Activated naive CD8-positive, alpha-beta T cell (primary cell): ENCODE results near the gene MYH11.
"Not testable (repeated sequence)": the region's sequence is repeated elsewhere in the genome, so short reads cannot be mapped to it uniquely, and the experiment has no call there.

ENCODE experiments used
- H3K27ac Mint-ChIP-seq: one replicate; pipeline ENCODE4 v1.8.0; 2021; ENCODE audit warnings: mixed read lengths
- H3K27me3 Mint-ChIP-seq: one replicate; pipeline ENCODE4 v1.8.0; 2021; ENCODE audit warnings: mixed read lengths
- H3K36me3 Mint-ChIP-seq: one replicate; pipeline ENCODE4 v1.8.0; 2021; ENCODE audit warnings: mixed read lengths
- H3K4me1 Mint-ChIP-seq: one replicate; pipeline ENCODE4 v1.8.0; 2021; ENCODE audit warnings: low read depth, mixed read lengths
- H3K4me3 Mint-ChIP-seq: one replicate; pipeline ENCODE4 v1.8.0; 2021; ENCODE audit warnings: mild to moderate bottlenecking, mixed read lengths
- H3K9me3 Mint-ChIP-seq: one replicate; pipeline ENCODE4 v1.8.0; 2021; ENCODE audit warnings: low read depth, mixed read lengths

MYH11 gene

GRCh38 chr16:15816228-15816627 lies 40.6 kb downstream of the MYH11 start:
- Mint-ChIP-seq H3K27ac (no peak overlapping the region), H3K4me3 (no peak overlapping the region), H3K27me3 (peaks cover 3% of the 10 kb centered on the region), H3K9me3 (peaks cover 11% of the 10 kb centered on the region), H3K4me1 (no peaks in the 10 kb centered on the region), H3K36me3 (peaks cover 4% of the 10 kb centered on the region)

- not testable (repeated sequence) for H3K4me1 Mint-ChIP-seq, H3K36me3 Mint-ChIP-seq, H3K4me3 Mint-ChIP-seq, H3K27me3 Mint-ChIP-seq, H3K27ac Mint-ChIP-seq
- H3K9me3 Mint-ChIP-seq = peaks cover 11% of the 10 kb centered on the region
Observed at GRCh38 chr16:15812401-15812750, 44.5 kb downstream of the MYH11 start.

- peaks cover 9% of the 10 kb centered on the region for H3K27me3 Mint-ChIP-seq
- H3K36me3 Mint-ChIP-seq = peaks cover 4% of the 10 kb centered on the region
- no peak overlapping the region for H3K27ac Mint-ChIP-seq
- H3K4me1 Mint-ChIP-seq = no peaks in the 10 kb centered on the region
- H3K4me3 Mint-ChIP-seq = no peak overlapping the region
- peaks cover 11% of the 10 kb centered on the region for H3K9me3 Mint-ChIP-seq
Observed at GRCh38 chr16:15811481-15812400, 45.1 kb downstream of the MYH11 start.

- H3K36me3 Mint-ChIP-seq = peaks cover 1% of the 10 kb centered on the region
- H3K27me3 Mint-ChIP-seq = peaks cover 9% of the 10 kb centered on the region
- H3K27ac Mint-ChIP-seq = no peak overlapping the region
- H3K9me3 Mint-ChIP-seq = peaks cover 7% of the 10 kb centered on the region
- no peak overlapping the region for H3K4me3 Mint-ChIP-seq
- no peaks in the 10 kb centered on the region for H3K4me1 Mint-ChIP-seq
Observed at GRCh38 chr16:15810949-15811348, 45.9 kb downstream of the MYH11 start.

GRCh38 chr16:15810411-15810810 lies 46.4 kb downstream of the MYH11 start:
- H3K36me3 Mint-ChIP-seq = no peaks in the 10 kb centered on the region
- no peaks in the 10 kb centered on the region for H3K4me1 Mint-ChIP-seq
- H3K27me3 Mint-ChIP-seq = peaks cover 9% of the 10 kb centered on the region
- peaks cover 2% of the 10 kb centered on the region for H3K9me3 Mint-ChIP-seq
- H3K4me3 Mint-ChIP-seq = no peak overlapping the region
- H3K27ac Mint-ChIP-seq = no peak overlapping the region

- not testable (repeated sequence) for H3K36me3 Mint-ChIP-seq, H3K4me1 Mint-ChIP-seq, H3K4me3 Mint-ChIP-seq, H3K27ac Mint-ChIP-seq, H3K27me3 Mint-ChIP-seq, H3K9me3 Mint-ChIP-seq
Observed at GRCh38 chr16:15809297-15809696, 47.5 kb downstream of the MYH11 start.

GRCh38 chr16:15808071-15808470 lies 48.8 kb downstream of the MYH11 start:
- H3K4me3 Mint-ChIP-seq = no peak overlapping the region
- no peaks in the 10 kb centered on the region for H3K36me3 Mint-ChIP-seq
- no peaks in the 10 kb centered on the region for H3K9me3 Mint-ChIP-seq
- H3K27ac Mint-ChIP-seq = no peak overlapping the region
- H3K4me1 Mint-ChIP-seq = no peaks in the 10 kb centered on the region
- peaks cover 9% of the 10 kb centered on the region for H3K27me3 Mint-ChIP-seq

- no peak overlapping the region for H3K4me3 Mint-ChIP-seq
- no peak overlapping the region for H3K27ac Mint-ChIP-seq
- no peaks in the 10 kb centered on the region for H3K4me1 Mint-ChIP-seq
- H3K9me3 Mint-ChIP-seq = no peaks in the 10 kb centered on the region
- no peaks in the 10 kb centered on the region for H3K36me3 Mint-ChIP-seq
- H3K27me3 Mint-ChIP-seq = peaks cover 9% of the 10 kb centered on the region
Observed at GRCh38 chr16:15807603-15808009, 49.2 kb downstream of the MYH11 start.

- Mint-ChIP-seq H3K36me3 (no peaks in the 10 kb centered on the region), H3K9me3 (no peaks in the 10 kb centered on the region), H3K4me3 (no peak overlapping the region), H3K27ac (no peak overlapping the region), H3K27me3 (peaks cover 3% of the 10 kb centered on the region), H3K4me1 (no peaks in the 10 kb centered on the region)
Observed at GRCh38 chr16:15803618-15804017, 53.2 kb downstream of the MYH11 start.

- Mint-ChIP-seq H3K9me3 (peaks cover 11% of the 10 kb centered on the region), H3K36me3 (peaks cover 5% of the 10 kb centered on the region), H3K4me1 (no peaks in the 10 kb centered on the region), H3K27me3 (no peaks in the 10 kb centered on the region), H3K27ac (no peak overlapping the region), H3K4me3 (no peak overlapping the region)
Observed at GRCh38 chr16:15799851-15800495, 56.9 kb downstream of the MYH11 start.

- peaks cover 5% of the 10 kb centered on the region for H3K36me3 Mint-ChIP-seq
- H3K27me3 Mint-ChIP-seq = peaks cover 1% of the 10 kb centered on the region
- no peak overlapping the region for H3K4me3 Mint-ChIP-seq
- H3K9me3 Mint-ChIP-seq = peaks cover 11% of the 10 kb centered on the region
- no peaks in the 10 kb centered on the region for H3K4me1 Mint-ChIP-seq
- H3K27ac Mint-ChIP-seq = no peak overlapping the region
Observed at GRCh38 chr16:15798671-15799070, 58.2 kb downstream of the MYH11 start.

- H3K27me3 Mint-ChIP-seq = peaks cover 1% of the 10 kb centered on the region
- no peaks in the 10 kb centered on the region for H3K4me1 Mint-ChIP-seq
- no peak overlapping the region for H3K4me3 Mint-ChIP-seq
- H3K27ac Mint-ChIP-seq = no peak overlapping the region
- peaks cover 11% of the 10 kb centered on the region for H3K9me3 Mint-ChIP-seq
- H3K36me3 Mint-ChIP-seq = peaks cover 5% of the 10 kb centered on the region
Observed at GRCh38 chr16:15796885-15797284, 59.9 kb downstream of the MYH11 start.

- Mint-ChIP-seq H3K9me3 (peaks cover 11% of the 10 kb centered on the region), H3K36me3 (peaks cover 5% of the 10 kb centered on the region), H3K4me1 (no peaks in the 10 kb centered on the region), H3K27ac (no peak overlapping the region), H3K27me3 (peaks cover 1% of the 10 kb centered on the region), H3K4me3 (no peak overlapping the region)
Observed at GRCh38 chr16:15795615-15796014, 61.2 kb downstream of the MYH11 start.

- H3K9me3 Mint-ChIP-seq = peaks cover 7% of the 10 kb centered on the region
- no peaks in the 10 kb centered on the region for H3K4me1 Mint-ChIP-seq
- H3K36me3 Mint-ChIP-seq = peaks cover 3% of the 10 kb centered on the region
- H3K27me3 Mint-ChIP-seq = peaks cover 1% of the 10 kb centered on the region
- no peak overlapping the region for H3K27ac Mint-ChIP-seq
- H3K4me3 Mint-ChIP-seq = no peak overlapping the region
Observed at GRCh38 chr16:15792563-15792971, 64.3 kb downstream of the MYH11 start.

- Mint-ChIP-seq H3K4me3 (no peak overlapping the region), H3K27me3 (peaks cover 1% of the 10 kb centered on the region), H3K27ac (no peak overlapping the region)
Observed at GRCh38 chr16:15790458-15790857, 66.4 kb downstream of the MYH11 start.

More at GRCh38 chr16:15790458-15790857, 66.4 kb downstream of the MYH11 start:
- Mint-ChIP-seq H3K9me3 (no peaks in the 10 kb centered on the region), H3K4me1 (no peaks in the 10 kb centered on the region), H3K36me3 (no peaks in the 10 kb centered on the region)
